Gastrocnemius medialis (tissue), 4 donors: ENCODE measurements around the gene ITIH6. TPM values are rescaled to one million over a fixed set of nuclear protein-coding genes. Genes with fewer than 3 reads are reported as not detected.

Experiments used
- ATAC-seq, 2 donors: fragments of 150-250 bp; one replicate each; pipeline ENCODE4 v1.9.1; 2016
- DNase-seq, 2 donors: peaks; one replicate each; pipeline ENCODE4 v3.0.0-alpha.2; 2019
- H3K27ac ChIP-seq, 4 donors: fragments of 200-600 bp; sonication (generic); 1 replicate in 1 of 4; 2 replicates in 3 of 4; pipeline ENCODE4 v1.5.1; 2016 to 2018; ENCODE audit warnings: mild to moderate bottlenecking in 2 of 4, moderate library complexity in 1 of 4
- H3K27me3 ChIP-seq, 3 donors: fragments of 200-600 bp; sonication (generic) in 2 of 3; 1 replicate in 1 of 3; 2 replicates in 2 of 3; pipeline versions ENCODE4 v1.5.1 to v1.6.0; 2016 to 2019; ENCODE audit warnings: mild to moderate bottlenecking in 1 of 3, moderate library complexity in 1 of 3
- H3K36me3 ChIP-seq, 2 donors: fragments of 200-600 bp; sonication (generic) in 1 of 2; one replicate each; pipeline ENCODE4 v1.5.1; 2017 to 2018
- H3K4me1 ChIP-seq, 2 donors: fragments of 200-600 bp; sonication (generic) in 1 of 2; one replicate each; pipeline ENCODE4 v1.5.1; 2016 to 2017; ENCODE audit warnings: mild to moderate bottlenecking in 2 of 2
- H3K4me3 ChIP-seq, 4 donors: fragments of 200-600 bp; sonication (generic) in 3 of 4; 1 replicate in 1 of 4; 2 replicates in 3 of 4; pipeline ENCODE4 v1.5.1; 2016 to 2019; ENCODE audit warnings: mild to moderate bottlenecking in 2 of 4
- H3K9me3 ChIP-seq, 3 donors: fragments of 200-600 bp; sonication (generic) in 2 of 3; 1 replicate in 1 of 3; 2 replicates in 2 of 3; pipeline ENCODE4 v1.5.1; 2016 to 2019
- CTCF ChIP-seq, 5 experiments: fragments of 450-650 bp in 3 of 5; fragments of 200-600 bp in 2 of 5; sonication (generic) in 2 of 5; IDR thresholded peaks in 4 of 5; conservative IDR thresholded peaks in 1 of 5; 1 replicate in 4 of 5; 2 replicates in 1 of 5; pipeline ENCODE4 v1.5.1; 2016 to 2019; ENCODE audit warnings: antibody characterized with exemption in 5 of 5, mild to moderate bottlenecking in 3 of 5, moderate library complexity in 3 of 5
- POLR2A ChIP-seq, 2 donors: fragments of 450-650 bp; IDR thresholded peaks; one replicate each; pipeline ENCODE4 v1.6.1; 2017; ENCODE audit warnings: antibody characterized with exemption in 2 of 2, mild to moderate bottlenecking in 2 of 2, moderate library complexity in 2 of 2
- in situ Hi-C, 4 donors: fragments of 200-750 bp; cut with MboI; loops; one replicate each; pipeline versions ENCODE4 v1.15.0 to v1.8.0; 2017; ENCODE audit warnings: low sequenced_read_pairs in 4 of 4
- intact Hi-C: fragments of 100-400 bp; cut with DNase I; formaldehyde crosslinking; loops from one replicate; pipeline ENCODE4 v1.15.1; 2023; ENCODE audit warnings: low total_unique reads
- total RNA-seq, 4 donors: library from RNA; depleted of rRNA; stranded (reverse); fragments of >200 nt; gene quantifications; one replicate each; pipeline versions ENCODE4 v1.1.0 to v1.2.3, GENCODE V29; 2016

The ITIH6 gene
- total RNA-seq, 4 donors from 2014 or later, result not detected

GRCh38 chrX:54821310-54821709 is 23.3 kb upstream of the ITIH6 start:
- ATAC-seq, result no peak
- no peaks in the 10 kb centered on the region for H3K9me3 ChIP-seq

GRCh38 chrX:54820737-54821136 is 22.7 kb upstream of the ITIH6 start:
- H3K27ac ChIP-seq, result no peak overlapping the region
- no peaks in the 10 kb centered on the region for H3K4me1 ChIP-seq
- no peak for TF ChIP-seq POLR2A (IDR thresholded peaks at IDR 0.05)
- no peaks in the 10 kb centered on the region for H3K27me3 ChIP-seq
- no peaks in the 10 kb centered on the region for H3K9me3 ChIP-seq
- in situ Hi-C loops, result no loop called here
- intact Hi-C loops, result no loop called here
- ATAC-seq (no peak), DNase-seq (no peak)
- H3K4me3 ChIP-seq, result no peak overlapping the region
- peaks cover 0 to 7% of the 10 kb centered on the region in 2 donors for H3K36me3 ChIP-seq

More at GRCh38 chrX:54821310-54821709, 23.3 kb upstream of the ITIH6 start:
- no peak overlapping the region for H3K4me3 ChIP-seq
- no peak for TF ChIP-seq POLR2A (IDR thresholded peaks at IDR 0.05)
- TF ChIP-seq CTCF (IDR thresholded peaks at IDR 0.05 in 4 of 5, conservative IDR thresholded peaks at IDR 0.05 in 1 of 5), result no peak
- H3K4me1 ChIP-seq, result no peaks in the 10 kb centered on the region
- in situ Hi-C loops, result no loop called here
- no peaks in the 10 kb centered on the region for H3K27me3 ChIP-seq
- intact Hi-C loops, result no loop called here
- no peak for DNase-seq
- H3K27ac ChIP-seq, result no peak overlapping the region
- peaks cover 0 to 1% of the 10 kb centered on the region in 2 donors for H3K36me3 ChIP-seq

GRCh38 chrX:54819201-54819600 is 21.1 kb upstream of the ITIH6 start:
- no peak for ATAC-seq
- TF ChIP-seq CTCF (IDR thresholded peaks at IDR 0.05 in 4 of 5, conservative IDR thresholded peaks at IDR 0.05 in 1 of 5) (no peak), POLR2A (IDR thresholded peaks at IDR 0.05) (no peak)
- no peak overlapping the region for H3K4me3 ChIP-seq
- in situ Hi-C loops (no loop called here), intact Hi-C loops (no loop called here)
- DNase-seq, result no peak
- H3K4me1 ChIP-seq, result no peaks in the 10 kb centered on the region
- no peaks in the 10 kb centered on the region for H3K27me3 ChIP-seq
- peaks cover 0 to 22% of the 10 kb centered on the region in 2 donors for H3K36me3 ChIP-seq
- no peaks in the 10 kb centered on the region for H3K9me3 ChIP-seq
- no peak overlapping the region for H3K27ac ChIP-seq

GRCh38 chrX:54818221-54818620 is 20.2 kb upstream of the ITIH6 start:
- no peak for ATAC-seq
- in situ Hi-C loops (no loop called here), intact Hi-C loops (no loop called here)
- no peak overlapping the region for H3K27ac ChIP-seq
- H3K4me3 ChIP-seq, result no peak overlapping the region
- no peaks in the 10 kb centered on the region for H3K9me3 ChIP-seq
- TF ChIP-seq POLR2A (IDR thresholded peaks at IDR 0.05) (no peak), CTCF (IDR thresholded peaks at IDR 0.05 in 4 of 5, conservative IDR thresholded peaks at IDR 0.05 in 1 of 5) (no peak)
- no peak for DNase-seq
- H3K36me3 ChIP-seq, result peaks cover 0 to 30% of the 10 kb centered on the region in 2 donors
- no peaks in the 10 kb centered on the region for H3K27me3 ChIP-seq
- H3K4me1 ChIP-seq, result no peaks in the 10 kb centered on the region

GRCh38 chrX:54817220-54817820 is 19.3 kb upstream of the ITIH6 start:
- in situ Hi-C loops (no loop called here), intact Hi-C loops (no loop called here)
- H3K27ac ChIP-seq, result no peak overlapping the region
- H3K27me3 ChIP-seq, result no peaks in the 10 kb centered on the region
- DNase-seq (no peak), ATAC-seq (no peak)
- H3K4me1 ChIP-seq, result no peaks in the 10 kb centered on the region
- H3K9me3 ChIP-seq, result no peaks in the 10 kb centered on the region
- TF ChIP-seq CTCF (IDR thresholded peaks at IDR 0.05 in 4 of 5, conservative IDR thresholded peaks at IDR 0.05 in 1 of 5) (no peak), POLR2A (IDR thresholded peaks at IDR 0.05) (no peak)
- peaks cover 0 to 39% of the 10 kb centered on the region in 2 donors for H3K36me3 ChIP-seq
- H3K4me3 ChIP-seq, result no peak overlapping the region
